T-cell (primary cell): ENCODE results near the gene ZKSCAN8. TPM values are rescaled to one million over a fixed set of nuclear protein-coding genes. Genes with fewer than 3 reads are reported as not detected.

Experiments
- ATAC-seq, 4 experiments: fragments of 200-7000 bp in 3 of 4; fragments of 150-1000 bp in 1 of 4; cut with Tn5 transposase; replicated peaks in 1 of 4; 1 replicate in 3 of 4; 2 replicates in 1 of 4; pipeline ENCODE4 v1.10.0; 2021; ENCODE audit warnings: moderate library complexity in 3 of 4, mild to moderate bottlenecking in 2 of 4, moderate number of reproducible peaks in 1 of 4
- CTCF ChIA-PET, 2 donors: fragments of 300-600 bp; sonication (Branson Sonifier 250); formaldehyde crosslinking; loops; one replicate each; lab custom pipeline; 2022; ENCODE audit warnings: antibody characterized with exemption in 2 of 2; lab: Charles Lee
- POLR2A ChIA-PET, 2 donors: fragments of 300-600 bp; sonication (Branson Sonifier 250); formaldehyde crosslinking; loops; one replicate each; lab custom pipeline; 2022; ENCODE audit warnings: antibody characterized with exemption in 2 of 2; lab: Charles Lee
- DNase-seq, 35 experiments: peaks; one replicate each; pipeline versions ENCODE4 v3.0.0 to v3.0.0-alpha.2; 2013 to 2023
- H3K27ac ChIP-seq: one replicate; pipeline ENCODE4 v1.5.1; 2013; ENCODE audit warnings: low read length
- H3K27me3 ChIP-seq, 2 experiments: replicated peaks in 1 of 2; 1 replicate in 1 of 2; 2 replicates in 1 of 2; pipeline versions ENCODE4 v1.6.1 to v1.7.0; 2013; ENCODE audit warnings: low read length in 1 of 2, mixed read lengths in 1 of 2; ENCODE audit not compliant: control insufficient read depth in 2 of 2, insufficient read depth in 2 of 2; ENCODE audit errors: extremely low read depth in 1 of 2
- H3K36me3 ChIP-seq, 2 donors: 1 replicate in 1 of 2; 2 replicates in 1 of 2; pipeline versions ENCODE4 v1.6.1 to v1.7.0; 2013; ENCODE audit warnings: low read length in 1 of 2; ENCODE audit not compliant: control insufficient read depth in 2 of 2, insufficient read depth in 1 of 2; ENCODE audit errors: extremely low read depth in 1 of 2
- H3K4me1 ChIP-seq, 2 experiments: 1 replicate in 1 of 2; 2 replicates in 1 of 2; pipeline versions ENCODE4 v1.6.1 to v1.7.0; 2013; ENCODE audit warnings: low read length in 2 of 2, mixed read lengths in 1 of 2; ENCODE audit not compliant: insufficient read depth in 2 of 2, control insufficient read depth in 1 of 2; ENCODE audit errors: extremely low read depth in 1 of 2
- H3K4me3 ChIP-seq, 2 donors: 1 replicate in 1 of 2; 2 replicates in 1 of 2; pipeline versions ENCODE4 v1.5.1 to v1.7.0; 2013; ENCODE audit warnings: mild to moderate bottlenecking in 2 of 2, low read length in 1 of 2, moderate library complexity in 1 of 2; ENCODE audit not compliant: control insufficient read depth in 1 of 2; ENCODE audit errors: extremely low read depth in 1 of 2
- H3K9me3 ChIP-seq: 2 replicates; pipeline ENCODE4 v1.7.0; 2013
- H3K27ac Mint-ChIP-seq, 2 donors: one replicate each; pipeline ENCODE4 v1.8.0; 2020 to 2021; ENCODE audit warnings: mild to moderate bottlenecking in 2 of 2, mixed read lengths in 2 of 2
- H3K27me3 Mint-ChIP-seq, 2 donors: one replicate each; pipeline ENCODE4 v1.8.0; 2021 to 2022; ENCODE audit warnings: mixed read lengths in 2 of 2
- H3K36me3 Mint-ChIP-seq: one replicate; pipeline ENCODE4 v1.8.0; 2021; ENCODE audit warnings: mixed read lengths
- H3K4me1 Mint-ChIP-seq, 3 donors: one replicate each; pipeline ENCODE4 v1.8.0; 2020 to 2022; ENCODE audit warnings: mixed read lengths in 3 of 3, mild to moderate bottlenecking in 1 of 3
- H3K4me3 Mint-ChIP-seq, 3 donors: one replicate each; pipeline ENCODE4 v1.8.0; 2020 to 2022; ENCODE audit warnings: mild to moderate bottlenecking in 3 of 3, mixed read lengths in 3 of 3, moderate library complexity in 3 of 3
- H3K9me3 Mint-ChIP-seq, 3 donors: one replicate each; pipeline ENCODE4 v1.8.0; 2020 to 2022; ENCODE audit warnings: mixed read lengths in 3 of 3
- WGBS: methylation state at CpG from one replicate; pipeline ENCODE4 v1.1.5; 2013; ENCODE audit warnings: missing lambda C conversion rate; ENCODE audit not compliant: insufficient coverage; 5-methylcytosine and 5-hydroxymethylcytosine counted together
- total RNA-seq, 35 experiments: library from RNA in 6 of 35; stranded (reverse) in 6 of 35; fragments of 120-200 nt in 1 of 35; gene quantifications; one replicate each; pipeline versions ENCODE4 v1.2.1 to v1.2.4 and lab custom pipeline; 2013 to 2026

The ZKSCAN8 gene
- total RNA-seq, 5 donors from 2014 or later (not counting 1 experiment from before 2014, with no cell fraction given), result 23.3 to 35.7 (median 35.0) TPM

GRCh38 chr6:28159029-28159607 is 17.4 kb downstream of the ZKSCAN8 start:
- CTCF ChIA-PET, result interaction anchor here in 1 of 2 donors (0.7 kb wide), 1 partner anchor 197 kb away, joined by 3 read pairs; no protein-coding TSS in a partner anchor
- no peak overlapping the region for H3K4me3 ChIP-seq
- Mint-ChIP-seq H3K27ac (no peak overlapping the region), H3K9me3 (peaks cover 3 to 9% (median 9%) of the 10 kb centered on the region in 3 donors), H3K4me1 (peaks cover 15 to 18% (median 17%) of the 10 kb centered on the region in 3 donors), H3K27me3 (no peaks in the 10 kb centered on the region), H3K4me3 (no peak overlapping the region), H3K36me3 (peaks cover 53% of the 10 kb centered on the region)
- no peak for DNase-seq
- H3K27me3 ChIP-seq, result peaks cover 0 to 2% of the 10 kb centered on the region in 2 experiments
- H3K4me1 ChIP-seq, result peaks cover 3 to 11% of the 10 kb centered on the region in 2 experiments
- no peak for ATAC-seq
- H3K27ac ChIP-seq, result no peak overlapping the region
- POLR2A ChIA-PET, result interaction anchor here (0.5 to 0.6 kb wide), 2 partner anchors 115 to 269 kb away, joined by 3 to 5 read pairs; a partner anchor contains a TSS
- peaks cover 2% of the 10 kb centered on the region for H3K9me3 ChIP-seq
- 100% methylated on average over 1 of the region's 4 CpGs for WGBS
- peaks cover 3 to 13% of the 10 kb centered on the region in 2 donors for H3K36me3 ChIP-seq

- H3K4me3 Mint-ChIP-seq, result no peak overlapping the region
- ChIA-PET POLR2A (no interaction called here), CTCF (no interaction called here)
- no peak overlapping the region for H3K27ac ChIP-seq
- H3K4me3 ChIP-seq, result no peak overlapping the region
- ATAC-seq, result no peak
- no peak for DNase-seq
- peaks cover 3% of the 10 kb centered on the region in 2 donors for H3K27me3 Mint-ChIP-seq
- WGBS, result 100% methylated on average over 1 of the region's 2 CpGs
- peaks cover 15 to 18% (median 17%) of the 10 kb centered on the region in 3 donors for H3K4me1 Mint-ChIP-seq
- peaks cover 2% of the 10 kb centered on the region for H3K9me3 ChIP-seq
- peaks cover 0 to 5% of the 10 kb centered on the region in 2 donors for H3K36me3 ChIP-seq
- H3K27me3 ChIP-seq, result peaks cover 0 to 2% of the 10 kb centered on the region in 2 experiments
- peaks cover 42% of the 10 kb centered on the region for H3K36me3 Mint-ChIP-seq
- peaks cover 3 to 9% (median 9%) of the 10 kb centered on the region in 3 donors for H3K9me3 Mint-ChIP-seq
- no peak overlapping the region for H3K27ac Mint-ChIP-seq
- H3K4me1 ChIP-seq, result peaks cover 3 to 11% of the 10 kb centered on the region in 2 experiments
Observed at GRCh38 chr6:28160233-28160632, 18.6 kb downstream of the ZKSCAN8 start.

- ChIA-PET CTCF (interaction anchor here in 1 of 2 donors (1.4 kb wide), 1 partner anchor 56 kb away, joined by 4 read pairs; no protein-coding TSS in a partner anchor), POLR2A (interaction anchor here (0.6 kb wide), 2 partner anchors 43 to 770 kb away, joined by 3 to 9 read pairs; no protein-coding TSS in a partner anchor)
- H3K27ac Mint-ChIP-seq, result peak overlapping the region in 1 of 2 donors; percentile 61
- H3K9me3 ChIP-seq, result peaks cover 2% of the 10 kb centered on the region
- ATAC-seq, result peak; percentile 89 to 98 (median 98)
- H3K4me3 Mint-ChIP-seq, result peak overlapping the region; percentile 71 to 78 (median 71)
- no peak overlapping the region for H3K27ac ChIP-seq
- peaks cover 4 to 5% of the 10 kb centered on the region in 2 donors for H3K27me3 Mint-ChIP-seq
- DNase-seq, result peak; percentile 63 to 88 (median 79)
- H3K4me3 ChIP-seq, result peak overlapping the region; percentile 40 to 72
- peaks cover 3 to 11% of the 10 kb centered on the region in 2 experiments for H3K4me1 ChIP-seq
- 21% methylated on average over 29 of the region's 32 CpGs for WGBS
- H3K9me3 Mint-ChIP-seq, result peaks cover 3 to 9% (median 9%) of the 10 kb centered on the region in 3 donors
- peaks cover 0 to 2% of the 10 kb centered on the region in 2 experiments for H3K27me3 ChIP-seq
- peaks cover 33% of the 10 kb centered on the region for H3K36me3 Mint-ChIP-seq
- peaks cover 15 to 18% (median 17%) of the 10 kb centered on the region in 3 donors for H3K4me1 Mint-ChIP-seq
- H3K36me3 ChIP-seq, result no peaks in the 10 kb centered on the region
Observed at GRCh38 chr6:28161410-28162079, 19.9 kb downstream of the ZKSCAN8 start.

- H3K27me3 ChIP-seq, result peaks cover 0 to 2% of the 10 kb centered on the region in 2 experiments
- DNase-seq, result no peak
- H3K9me3 ChIP-seq, result peaks cover 2% of the 10 kb centered on the region
- Mint-ChIP-seq H3K27ac (no peak overlapping the region), H3K36me3 (peaks cover 13% of the 10 kb centered on the region), H3K4me1 (peaks cover 15 to 18% (median 17%) of the 10 kb centered on the region in 3 donors), H3K9me3 (peaks cover 3 to 9% (median 5%) of the 10 kb centered on the region in 3 donors), H3K27me3 (peaks cover 4 to 8% of the 10 kb centered on the region in 2 donors), H3K4me3 (no peak overlapping the region)
- CTCF ChIA-PET, result no interaction called here
- peaks cover 3 to 11% of the 10 kb centered on the region in 2 experiments for H3K4me1 ChIP-seq
- POLR2A ChIA-PET, result no interaction called here
- no peaks in the 10 kb centered on the region for H3K36me3 ChIP-seq
- no peak overlapping the region for H3K4me3 ChIP-seq
- no peak overlapping the region for H3K27ac ChIP-seq
- WGBS, result no CpG with 5 or more reads among the region's 1 CpG
- no peak for ATAC-seq
Observed at GRCh38 chr6:28165563-28165962, 23.9 kb downstream of the ZKSCAN8 start.

GRCh38 chr6:28167068-28167467 is 25.4 kb downstream of the ZKSCAN8 start:
- Mint-ChIP-seq H3K4me3 (no peak overlapping the region), H3K36me3 (peaks cover 14% of the 10 kb centered on the region), H3K4me1 (peaks cover 4 to 5% (median 4%) of the 10 kb centered on the region in 3 donors), H3K9me3 (peaks cover 0 to 3% (median 3%) of the 10 kb centered on the region in 3 donors), H3K27me3 (peaks cover 4 to 8% of the 10 kb centered on the region in 2 donors), H3K27ac (no peak overlapping the region)
- H3K36me3 ChIP-seq, result no peaks in the 10 kb centered on the region
- DNase-seq (no peak), ATAC-seq (no peak)
- WGBS, result no CpG with 5 or more reads among the region's 4 CpGs
- no peak overlapping the region for H3K4me3 ChIP-seq
- CTCF ChIA-PET, result no interaction called here
- H3K27ac ChIP-seq, result no peak overlapping the region
- peaks cover under 1% of the 10 kb centered on the region for H3K9me3 ChIP-seq
- peaks cover 0 to 2% of the 10 kb centered on the region in 2 experiments for H3K27me3 ChIP-seq
- peaks cover under 1 to 2% of the 10 kb centered on the region in 2 experiments for H3K4me1 ChIP-seq
- POLR2A ChIA-PET, result interaction anchor here (0.5 to 0.6 kb wide), 2 partner anchors 227 to 465 kb away, joined by 6 to 7 read pairs; no protein-coding TSS in a partner anchor

- Mint-ChIP-seq H3K9me3 (no peaks in the 10 kb centered on the region), H3K4me1 (no peaks in the 10 kb centered on the region), H3K4me3 (no peak overlapping the region), H3K27me3 (peaks cover 4 to 8% of the 10 kb centered on the region in 2 donors), H3K36me3 (peaks cover 12% of the 10 kb centered on the region), H3K27ac (no peak overlapping the region)
- Histone ChIP-seq H3K36me3 (no peaks in the 10 kb centered on the region), H3K4me1 (no peaks in the 10 kb centered on the region), H3K27me3 (no peaks in the 10 kb centered on the region), H3K27ac (no peak overlapping the region), H3K9me3 (no peaks in the 10 kb centered on the region), H3K4me3 (no peak overlapping the region)
- POLR2A ChIA-PET, result no interaction called here
- DNase-seq (no peak), ATAC-seq (no peak)
- CTCF ChIA-PET, result no interaction called here
- 50% methylated on average over 1 of the region's 1 CpG for WGBS
Observed at GRCh38 chr6:28167926-28168325, 26.2 kb downstream of the ZKSCAN8 start.
